T-cell (primary cell): ENCODE data around the gene NEMP1. TPM values are rescaled to one million over a fixed set of nuclear protein-coding genes. Genes with fewer than 3 reads are reported as not detected.

Source experiments
- ATAC-seq, 4 experiments: fragments of 200-7000 bp in 3 of 4; fragments of 150-1000 bp in 1 of 4; cut with Tn5 transposase; replicated peaks in 1 of 4; 1 replicate in 3 of 4; 2 replicates in 1 of 4; pipeline ENCODE4 v1.10.0; 2021; ENCODE audit warnings: moderate library complexity in 3 of 4, mild to moderate bottlenecking in 2 of 4, moderate number of reproducible peaks in 1 of 4
- CTCF ChIA-PET, 2 donors: fragments of 300-600 bp; sonication (Branson Sonifier 250); formaldehyde crosslinking; loops; one replicate each; lab custom pipeline; 2022; ENCODE audit warnings: antibody characterized with exemption in 2 of 2; lab: Charles Lee
- POLR2A ChIA-PET, 2 donors: fragments of 300-600 bp; sonication (Branson Sonifier 250); formaldehyde crosslinking; loops; one replicate each; lab custom pipeline; 2022; ENCODE audit warnings: antibody characterized with exemption in 2 of 2; lab: Charles Lee
- DNase-seq, 35 experiments: peaks; one replicate each; pipeline versions ENCODE4 v3.0.0 to v3.0.0-alpha.2; 2013 to 2023
- H3K27ac ChIP-seq: one replicate; pipeline ENCODE4 v1.5.1; 2013; ENCODE audit warnings: low read length
- H3K27me3 ChIP-seq, 2 experiments: replicated peaks in 1 of 2; 1 replicate in 1 of 2; 2 replicates in 1 of 2; pipeline versions ENCODE4 v1.6.1 to v1.7.0; 2013; ENCODE audit warnings: low read length in 1 of 2, mixed read lengths in 1 of 2; ENCODE audit not compliant: control insufficient read depth in 2 of 2, insufficient read depth in 2 of 2; ENCODE audit errors: extremely low read depth in 1 of 2
- H3K36me3 ChIP-seq, 2 donors: 1 replicate in 1 of 2; 2 replicates in 1 of 2; pipeline versions ENCODE4 v1.6.1 to v1.7.0; 2013; ENCODE audit warnings: low read length in 1 of 2; ENCODE audit not compliant: control insufficient read depth in 2 of 2, insufficient read depth in 1 of 2; ENCODE audit errors: extremely low read depth in 1 of 2
- H3K4me1 ChIP-seq, 2 experiments: 1 replicate in 1 of 2; 2 replicates in 1 of 2; pipeline versions ENCODE4 v1.6.1 to v1.7.0; 2013; ENCODE audit warnings: low read length in 2 of 2, mixed read lengths in 1 of 2; ENCODE audit not compliant: insufficient read depth in 2 of 2, control insufficient read depth in 1 of 2; ENCODE audit errors: extremely low read depth in 1 of 2
- H3K4me3 ChIP-seq, 2 donors: 1 replicate in 1 of 2; 2 replicates in 1 of 2; pipeline versions ENCODE4 v1.5.1 to v1.7.0; 2013; ENCODE audit warnings: mild to moderate bottlenecking in 2 of 2, low read length in 1 of 2, moderate library complexity in 1 of 2; ENCODE audit not compliant: control insufficient read depth in 1 of 2; ENCODE audit errors: extremely low read depth in 1 of 2
- H3K9me3 ChIP-seq: 2 replicates; pipeline ENCODE4 v1.7.0; 2013
- H3K27ac Mint-ChIP-seq, 2 donors: one replicate each; pipeline ENCODE4 v1.8.0; 2020 to 2021; ENCODE audit warnings: mild to moderate bottlenecking in 2 of 2, mixed read lengths in 2 of 2
- H3K27me3 Mint-ChIP-seq, 2 donors: one replicate each; pipeline ENCODE4 v1.8.0; 2021 to 2022; ENCODE audit warnings: mixed read lengths in 2 of 2
- H3K36me3 Mint-ChIP-seq: one replicate; pipeline ENCODE4 v1.8.0; 2021; ENCODE audit warnings: mixed read lengths
- H3K4me1 Mint-ChIP-seq, 3 donors: one replicate each; pipeline ENCODE4 v1.8.0; 2020 to 2022; ENCODE audit warnings: mixed read lengths in 3 of 3, mild to moderate bottlenecking in 1 of 3
- H3K4me3 Mint-ChIP-seq, 3 donors: one replicate each; pipeline ENCODE4 v1.8.0; 2020 to 2022; ENCODE audit warnings: mild to moderate bottlenecking in 3 of 3, mixed read lengths in 3 of 3, moderate library complexity in 3 of 3
- H3K9me3 Mint-ChIP-seq, 3 donors: one replicate each; pipeline ENCODE4 v1.8.0; 2020 to 2022; ENCODE audit warnings: mixed read lengths in 3 of 3
- WGBS: methylation state at CpG from one replicate; pipeline ENCODE4 v1.1.5; 2013; ENCODE audit warnings: missing lambda C conversion rate; ENCODE audit not compliant: insufficient coverage; 5-methylcytosine and 5-hydroxymethylcytosine counted together
- total RNA-seq, 35 experiments: library from RNA in 6 of 35; stranded (reverse) in 6 of 35; fragments of 120-200 nt in 1 of 35; gene quantifications; one replicate each; pipeline versions ENCODE4 v1.2.1 to v1.2.4 and lab custom pipeline; 2013 to 2026

NEMP1 gene
- total RNA-seq, 5 donors from 2014 or later (not counting 1 experiment from before 2014, with no cell fraction given) = 10.7 to 26.1 (median 19.9) TPM

GRCh38 chr12:57092876-57093414 lies 14.4 kb upstream of the NEMP1 start:
- H3K9me3 ChIP-seq = no peaks in the 10 kb centered on the region
- peak overlapping the region in 1 of 2 donors; percentile 11 for H3K4me3 ChIP-seq
- Mint-ChIP-seq H3K4me3 (peak overlapping the region in 2 of 3 donors; percentile 31 to 73), H3K9me3 (no peaks in the 10 kb centered on the region), H3K27ac (peak overlapping the region; percentile 92 to 97), H3K4me1 (peaks cover 53 to 76% (median 58%) of the 10 kb centered on the region in 3 donors), H3K36me3 (peaks cover 19% of the 10 kb centered on the region), H3K27me3 (no peaks in the 10 kb centered on the region)
- peaks cover 16 to 64% of the 10 kb centered on the region in 2 experiments for H3K4me1 ChIP-seq
- WGBS = 80% methylated on average over 1 of the region's 4 CpGs
- H3K36me3 ChIP-seq = peaks cover 12 to 54% of the 10 kb centered on the region in 2 donors
- DNase-seq (peak in 1 of 35 experiments; percentile 12), ATAC-seq (no peak)
- H3K27me3 ChIP-seq = no peaks in the 10 kb centered on the region
- ChIA-PET CTCF (interaction anchor here (1.0 to 1.9 kb wide), 6 partner anchors 14 to 24 kb away, joined by 3 to 8 read pairs (median 4); partner anchors contain the start of genes STAT6 (in 2 of the 2) and NEMP1 (in 1 of the 2)), POLR2A (interaction anchor here in 1 of 2 donors (0.6 kb wide), 1 partner anchor 19 kb away, joined by 7 read pairs; no protein-coding TSS in a partner anchor)
- peak overlapping the region; percentile 74 for H3K27ac ChIP-seq

- Mint-ChIP-seq H3K9me3 (no peaks in the 10 kb centered on the region), H3K4me1 (peaks cover 55 to 77% (median 60%) of the 10 kb centered on the region in 3 donors), H3K27ac (peak overlapping the region; percentile 76 to 97), H3K4me3 (peak overlapping the region in 2 of 3 donors; percentile 24 to 31), H3K36me3 (peaks cover 19% of the 10 kb centered on the region), H3K27me3 (no peaks in the 10 kb centered on the region)
- CTCF ChIA-PET = interaction anchor here (0.5 to 1.9 kb wide), 8 partner anchors 13 to 373 kb away, joined by 3 to 8 read pairs (median 4); partner anchors contain the start of genes NEMP1 (in 1 of the 2) and STAT6 (in 1 of the 2)
- Histone ChIP-seq H3K4me3 (no peak overlapping the region), H3K27me3 (no peaks in the 10 kb centered on the region), H3K36me3 (peaks cover 12 to 50% of the 10 kb centered on the region in 2 donors), H3K4me1 (peaks cover 16 to 68% of the 10 kb centered on the region in 2 experiments), H3K9me3 (no peaks in the 10 kb centered on the region), H3K27ac (no peak overlapping the region)
- ATAC-seq (no peak), DNase-seq (no peak)
- WGBS = 83% methylated on average over 5 of the region's 5 CpGs
- POLR2A ChIA-PET = interaction anchor here in 1 of 2 donors (0.6 kb wide), 1 partner anchor 20 kb away, joined by 7 read pairs; no protein-coding TSS in a partner anchor
These were observed 13.9 kb upstream of the NEMP1 start for GRCh38 chr12:57092529-57092862.

- Histone ChIP-seq H3K36me3 (peaks cover 11 to 44% of the 10 kb centered on the region in 2 donors), H3K27ac (no peak overlapping the region), H3K27me3 (no peaks in the 10 kb centered on the region), H3K4me3 (no peak overlapping the region), H3K4me1 (peaks cover 16 to 71% of the 10 kb centered on the region in 2 experiments), H3K9me3 (no peaks in the 10 kb centered on the region)
- no peaks in the 10 kb centered on the region for H3K9me3 Mint-ChIP-seq
- H3K4me1 Mint-ChIP-seq = peaks cover 55 to 73% (median 60%) of the 10 kb centered on the region in 3 donors
- H3K36me3 Mint-ChIP-seq = peaks cover 13% of the 10 kb centered on the region
- POLR2A ChIA-PET = interaction anchor here in 1 of 2 donors (0.6 kb wide), 1 partner anchor 20 kb away, joined by 7 read pairs; no protein-coding TSS in a partner anchor
- DNase-seq (no peak), ATAC-seq (no peak)
- no peaks in the 10 kb centered on the region for H3K27me3 Mint-ChIP-seq
- H3K27ac Mint-ChIP-seq = peak overlapping the region; percentile 76 to 97
- WGBS = 85% methylated on average over 14 of the region's 25 CpGs
- CTCF ChIA-PET = interaction anchor here (0.5 to 1.9 kb wide), 8 partner anchors 13 to 374 kb away, joined by 3 to 8 read pairs (median 4); partner anchors contain the start of genes NEMP1 (in 1 of the 2) and STAT6 (in 1 of the 2)
- H3K4me3 Mint-ChIP-seq = peak overlapping the region; percentile 15 to 28 (median 18)
These were observed 13.3 kb upstream of the NEMP1 start for GRCh38 chr12:57091638-57092528.

GRCh38 chr12:57090924-57091637 lies 12.5 kb upstream of the NEMP1 start:
- 89% methylated on average over 8 of the region's 22 CpGs for WGBS

GRCh38 chr12:57090490-57090889 lies 11.9 kb upstream of the NEMP1 start:
- ChIA-PET CTCF (interaction anchor here (1.6 to 2.2 kb wide), 3 partner anchors 21 kb away, joined by 4 to 8 read pairs (median 5); partner anchors contain the start of gene STAT6 (in 2 of the 2)), POLR2A (interaction anchor here in 1 of 2 donors (0.6 kb wide), 1 partner anchor 327 kb away, joined by 4 read pairs; no protein-coding TSS in a partner anchor)
- Histone ChIP-seq H3K27ac (no peak overlapping the region), H3K9me3 (no peaks in the 10 kb centered on the region), H3K4me1 (peaks cover 25 to 81% of the 10 kb centered on the region in 2 experiments), H3K4me3 (peak overlapping the region in 1 of 2 donors; percentile 88), H3K36me3 (peaks cover 7 to 30% of the 10 kb centered on the region in 2 donors), H3K27me3 (no peaks in the 10 kb centered on the region)
- ATAC-seq = no peak
- Mint-ChIP-seq H3K9me3 (no peaks in the 10 kb centered on the region), H3K27me3 (no peaks in the 10 kb centered on the region), H3K36me3 (peaks cover 4% of the 10 kb centered on the region), H3K4me3 (peak overlapping the region; percentile 63 to 89 (median 87)), H3K27ac (peak overlapping the region; percentile 62 to 85), H3K4me1 (peaks cover 64 to 77% (median 70%) of the 10 kb centered on the region in 3 donors)
- no peak for DNase-seq
- 65% methylated on average over 5 of the region's 6 CpGs for WGBS

More at GRCh38 chr12:57090924-57091637, 12.5 kb upstream of the NEMP1 start:
- Histone ChIP-seq H3K4me3 (peak overlapping the region in 1 of 2 donors; percentile 88), H3K4me1 (peaks cover 20 to 76% of the 10 kb centered on the region in 2 experiments), H3K27me3 (no peaks in the 10 kb centered on the region), H3K9me3 (no peaks in the 10 kb centered on the region), H3K27ac (no peak overlapping the region), H3K36me3 (peaks cover 7 to 36% of the 10 kb centered on the region in 2 donors)
- Mint-ChIP-seq H3K27ac (peak overlapping the region; percentile 62 to 85), H3K4me3 (peak overlapping the region; percentile 63 to 89 (median 87)), H3K27me3 (no peaks in the 10 kb centered on the region), H3K36me3 (peaks cover 6% of the 10 kb centered on the region), H3K9me3 (no peaks in the 10 kb centered on the region), H3K4me1 (peaks cover 59 to 73% (median 65%) of the 10 kb centered on the region in 3 donors)
- ChIA-PET POLR2A (interaction anchor here in 1 of 2 donors (0.6 kb wide), 1 partner anchor 328 kb away, joined by 4 read pairs; no protein-coding TSS in a partner anchor), CTCF (interaction anchor here (1.4 to 1.6 kb wide), 3 partner anchors 20 to 22 kb away, joined by 3 to 5 read pairs (median 4); partner anchors contain the start of gene STAT6 (in 1 of the 2))
- ATAC-seq (no peak), DNase-seq (no peak)
